DND-41 (cell line): ENCODE measurements around the gene NTSR1.

ENCODE experiments used
- EZH2 ChIP-seq: IDR thresholded peaks from 3 replicates; pipeline ENCODE4 v1.6.1; 2012; ENCODE audit warnings: borderline replicate concordance, low read depth, mild to moderate bottlenecking, moderate library complexity, low read length, inconsistent platforms; ENCODE audit not compliant: severe bottlenecking
- TF ChIP-seq, protein P1 (sequence below): IDR thresholded peaks from 2 replicates; pipeline ENCODE4 v1.5.1; 2012; ENCODE audit warnings: borderline replicate concordance, low read length, moderate library complexity, mild to moderate bottlenecking; ENCODE audit not compliant: poor library complexity, severe bottlenecking; ENCODE audit errors: extremely low read depth

DNA sequence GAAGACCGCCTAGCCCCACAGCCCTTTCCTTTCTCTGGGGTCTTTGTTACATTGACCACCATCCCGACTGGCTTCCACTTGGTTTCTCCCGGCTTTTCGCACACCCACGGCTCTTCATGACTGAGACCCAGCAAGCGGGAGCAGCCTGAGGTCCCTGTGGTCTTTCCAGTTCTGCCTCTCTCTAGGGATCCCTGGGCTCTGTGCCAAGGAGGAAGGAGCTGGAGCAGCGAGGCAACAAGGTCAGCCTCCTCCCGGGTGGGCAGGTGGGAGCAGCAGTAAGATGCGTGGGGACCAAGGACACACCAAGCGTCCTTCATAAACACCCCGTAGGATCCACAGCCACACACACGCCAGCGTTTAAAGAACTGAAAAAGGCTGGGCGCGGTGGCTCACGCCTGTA is 58.1 kb downstream of the NTSR1 start:
- TF ChIP-seq, protein P1, sequence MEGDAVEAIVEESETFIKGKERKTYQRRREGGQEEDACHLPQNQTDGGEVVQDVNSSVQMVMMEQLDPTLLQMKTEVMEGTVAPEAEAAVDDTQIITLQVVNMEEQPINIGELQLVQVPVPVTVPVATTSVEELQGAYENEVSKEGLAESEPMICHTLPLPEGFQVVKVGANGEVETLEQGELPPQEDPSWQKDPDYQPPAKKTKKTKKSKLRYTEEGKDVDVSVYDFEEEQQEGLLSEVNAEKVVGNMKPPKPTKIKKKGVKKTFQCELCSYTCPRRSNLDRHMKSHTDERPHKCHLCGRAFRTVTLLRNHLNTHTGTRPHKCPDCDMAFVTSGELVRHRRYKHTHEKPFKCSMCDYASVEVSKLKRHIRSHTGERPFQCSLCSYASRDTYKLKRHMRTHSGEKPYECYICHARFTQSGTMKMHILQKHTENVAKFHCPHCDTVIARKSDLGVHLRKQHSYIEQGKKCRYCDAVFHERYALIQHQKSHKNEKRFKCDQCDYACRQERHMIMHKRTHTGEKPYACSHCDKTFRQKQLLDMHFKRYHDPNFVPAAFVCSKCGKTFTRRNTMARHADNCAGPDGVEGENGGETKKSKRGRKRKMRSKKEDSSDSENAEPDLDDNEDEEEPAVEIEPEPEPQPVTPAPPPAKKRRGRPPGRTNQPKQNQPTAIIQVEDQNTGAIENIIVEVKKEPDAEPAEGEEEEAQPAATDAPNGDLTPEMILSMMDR = no peak
- TF ChIP-seq EZH2 = no peak
